ENCODE data around the gene ENPP5.

DNA sequence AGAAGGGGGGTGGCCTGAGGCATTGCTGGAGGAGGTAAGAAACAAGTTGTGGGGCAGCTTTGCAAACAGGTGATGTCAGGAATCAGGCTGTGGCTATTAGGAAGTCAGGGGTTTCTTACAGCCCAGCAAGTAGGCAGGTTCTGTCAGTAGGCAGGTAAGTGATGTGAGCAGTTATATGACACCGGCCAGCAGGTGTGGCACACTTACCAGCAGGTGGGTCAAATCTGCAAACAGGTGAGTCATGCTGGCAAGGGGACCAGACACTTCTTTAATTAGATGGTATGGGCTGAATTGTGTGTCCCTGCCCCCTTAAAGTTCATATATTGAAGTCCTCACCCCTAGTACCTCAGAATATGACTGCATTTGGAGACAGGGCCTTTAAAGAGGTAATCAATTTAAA, 57.4 kb downstream of the ENPP5 start:
- TF ChIP-seq, protein P1, sequence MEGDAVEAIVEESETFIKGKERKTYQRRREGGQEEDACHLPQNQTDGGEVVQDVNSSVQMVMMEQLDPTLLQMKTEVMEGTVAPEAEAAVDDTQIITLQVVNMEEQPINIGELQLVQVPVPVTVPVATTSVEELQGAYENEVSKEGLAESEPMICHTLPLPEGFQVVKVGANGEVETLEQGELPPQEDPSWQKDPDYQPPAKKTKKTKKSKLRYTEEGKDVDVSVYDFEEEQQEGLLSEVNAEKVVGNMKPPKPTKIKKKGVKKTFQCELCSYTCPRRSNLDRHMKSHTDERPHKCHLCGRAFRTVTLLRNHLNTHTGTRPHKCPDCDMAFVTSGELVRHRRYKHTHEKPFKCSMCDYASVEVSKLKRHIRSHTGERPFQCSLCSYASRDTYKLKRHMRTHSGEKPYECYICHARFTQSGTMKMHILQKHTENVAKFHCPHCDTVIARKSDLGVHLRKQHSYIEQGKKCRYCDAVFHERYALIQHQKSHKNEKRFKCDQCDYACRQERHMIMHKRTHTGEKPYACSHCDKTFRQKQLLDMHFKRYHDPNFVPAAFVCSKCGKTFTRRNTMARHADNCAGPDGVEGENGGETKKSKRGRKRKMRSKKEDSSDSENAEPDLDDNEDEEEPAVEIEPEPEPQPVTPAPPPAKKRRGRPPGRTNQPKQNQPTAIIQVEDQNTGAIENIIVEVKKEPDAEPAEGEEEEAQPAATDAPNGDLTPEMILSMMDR (IDR thresholded peaks at IDR 0.05) = no peak
- TF ChIP-seq POLR2A (IDR thresholded peaks at IDR 0.05) = no peak

Data from esophagus squamous epithelium (tissue), 4 donors.